Aorta (tissue), 5 donors: ENCODE data around the gene TMEM116. TPM values are rescaled to one million over a fixed set of nuclear protein-coding genes. Genes with fewer than 3 reads are reported as not detected.
"Not testable (repeated sequence)": the region's sequence is repeated elsewhere in the genome, so short reads cannot be mapped to it uniquely, and the experiment has no call there.

Experiments used
- ATAC-seq: fragments of 200-7000 bp; cut with Tn5 transposase; one replicate; pipeline ENCODE4 v1.9.1; 2022; ENCODE audit warnings: moderate library complexity; ENCODE audit not compliant: low FRiP score
- DNase-seq, 2 donors: peaks; one replicate each; pipeline ENCODE4 v3.0.0-alpha.2; 2020
- H3K27ac ChIP-seq, 2 donors: one replicate each; pipeline ENCODE4 v1.5.1; 2013; ENCODE audit warnings: low read length in 2 of 2, mild to moderate bottlenecking in 2 of 2, moderate library complexity in 2 of 2, control low read depth in 1 of 2, inconsistent platforms in 1 of 2, low read depth in 1 of 2
- H3K27me3 ChIP-seq, 2 donors: one replicate each; pipeline ENCODE4 v1.6.1; 2013; ENCODE audit warnings: control low read depth in 1 of 2, low read length in 1 of 2, mild to moderate bottlenecking in 1 of 2, moderate library complexity in 1 of 2; ENCODE audit not compliant: insufficient read depth in 2 of 2, control insufficient read depth in 1 of 2
- H3K36me3 ChIP-seq, 2 donors: one replicate each; pipeline ENCODE4 v1.6.1; 2013; ENCODE audit warnings: control low read depth in 1 of 2, low read length in 1 of 2, mild to moderate bottlenecking in 1 of 2; ENCODE audit not compliant: insufficient read depth in 2 of 2, control insufficient read depth in 1 of 2
- H3K4me1 ChIP-seq, 2 donors: one replicate each; pipeline ENCODE4 v1.6.1; 2013; ENCODE audit warnings: low read length in 2 of 2, control low read depth in 1 of 2, mild to moderate bottlenecking in 1 of 2, moderate library complexity in 1 of 2; ENCODE audit not compliant: insufficient read depth in 2 of 2, control insufficient read depth in 1 of 2
- H3K4me3 ChIP-seq, 2 donors: one replicate each; pipeline ENCODE4 v1.5.1; 2013; ENCODE audit warnings: low read length in 2 of 2, control low read depth in 1 of 2, mild to moderate bottlenecking in 1 of 2
- H3K9me3 ChIP-seq: one replicate; pipeline ENCODE4 v1.6.1; 2013; ENCODE audit warnings: mild to moderate bottlenecking, low read length; ENCODE audit not compliant: control insufficient read depth
- WGBS, 2 donors: extraction: QIAGEN DNeasy Blood & Tissue Kit; methylation state at CpG; one replicate each; pipeline ENCODE4 v1.1.7; 2013; 5-methylcytosine and 5-hydroxymethylcytosine counted together
- intact Hi-C, 2 donors: fragments of 100-400 bp; cut with DNase I; formaldehyde crosslinking; loops; one replicate each; pipeline versions ENCODE4 v1.14.2 to v1.15.0; 2022
- polyA plus RNA-seq, 2 donors: library from polyadenylated mRNA; stranded (reverse); fragments of 200-250 nt; gene quantifications; one replicate each; pipeline ENCODE4 v1.2.3, GENCODE V29; 2013
- total RNA-seq, 2 donors: library from RNA; stranded (reverse); fragmentation: NEBNext Ultra II Directional; extraction: Animal tissue kit (Norgen Biotek cat#: 25700); gene quantifications; one replicate each; pipeline ENCODE4 v1.2.1, GENCODE V29; 2021
- donor health status: healthy with polysubstance abuse.
- donor health status: Bipolar disorder and iron deficiency.
- donor health status: DM: no; HTN: no; CAD: no.
- donor health status: DM: no; HTN: no; CAD: no.
- donor health status: DM: yes; HTN: yes; CAD: no.

Gene TMEM116
- total and polyA plus RNA-seq, 4 donors = 2.4 to 9.9 (median 9.2) TPM

DNA sequence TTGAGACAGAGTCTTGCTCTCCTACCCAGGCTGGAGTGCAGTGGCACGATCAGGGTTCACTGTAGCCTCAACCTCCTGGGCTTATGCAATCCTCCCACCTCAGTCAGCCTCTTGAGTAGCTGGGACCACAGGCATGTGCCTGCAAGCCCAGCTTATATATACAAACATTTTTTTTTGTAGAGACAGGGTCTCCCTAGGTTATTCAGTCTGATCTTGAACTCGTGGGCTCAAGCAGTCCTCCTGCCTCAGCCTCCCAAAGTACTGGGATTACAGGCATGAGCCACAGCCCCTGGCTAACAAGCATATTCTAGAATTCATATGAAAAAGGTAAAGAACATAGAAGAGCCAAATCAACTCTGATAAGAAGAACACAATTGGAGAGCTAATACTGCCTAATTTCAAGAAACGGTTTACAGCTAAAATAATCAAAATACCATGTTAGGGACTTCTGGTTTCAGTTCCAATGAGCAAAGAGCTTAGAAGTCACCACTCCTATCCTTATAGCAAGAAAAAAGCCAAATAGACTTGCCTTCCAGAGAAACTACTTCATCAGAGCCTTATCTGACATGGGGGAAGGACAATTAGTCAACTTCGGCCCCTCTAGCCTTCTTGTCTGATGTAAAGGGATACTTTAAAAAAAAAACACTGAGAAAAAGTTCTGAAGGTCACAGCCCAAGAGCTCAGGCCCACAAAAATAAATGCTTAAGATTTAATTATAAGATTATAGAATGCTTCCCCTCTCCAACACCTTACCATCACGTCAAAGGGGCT, 37.6 kb downstream of the TMEM116 start:
- no peaks in the 10 kb centered on the region for H3K9me3 ChIP-seq
- no peak overlapping the region for H3K27ac ChIP-seq
- H3K4me1 ChIP-seq = no peaks in the 10 kb centered on the region
- ATAC-seq (no peak), DNase-seq (no peak)
- H3K36me3 ChIP-seq = no peaks in the 10 kb centered on the region
- WGBS, 2 donors = 74 to 77% methylated on average over 5 of the region's 5 CpGs
- intact Hi-C loops = no loop called here
- no peaks in the 10 kb centered on the region for H3K27me3 ChIP-seq
- H3K4me3 ChIP-seq = no peak overlapping the region

DNA sequence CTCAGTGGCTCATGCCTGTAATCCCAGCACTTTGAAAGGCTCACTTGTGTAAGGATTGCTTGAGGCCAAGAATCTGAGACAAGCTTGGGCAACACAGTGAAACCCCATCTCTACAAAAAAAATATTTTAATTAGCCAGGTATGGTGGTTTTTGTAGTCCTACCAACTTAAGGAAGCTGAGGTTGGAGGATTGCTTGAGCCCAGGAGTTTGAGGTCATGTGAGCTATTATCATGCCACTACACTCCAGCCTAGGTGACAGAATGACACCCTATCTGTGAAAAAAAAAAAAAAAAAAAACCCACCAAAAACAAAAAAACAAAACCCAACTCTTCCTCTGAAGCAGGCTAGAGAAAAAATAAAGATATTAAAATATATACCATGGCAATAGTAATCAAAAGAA, 41.2 kb downstream of the TMEM116 start:
- intact Hi-C loops = no loop called here
- Histone ChIP-seq H3K27ac (no peak overlapping the region), H3K9me3 (no peaks in the 10 kb centered on the region), H3K27me3 (no peaks in the 10 kb centered on the region), H3K4me3 (no peak overlapping the region), H3K4me1 (no peaks in the 10 kb centered on the region), H3K36me3 (no peaks in the 10 kb centered on the region)
- no peak for DNase-seq
- no peak for ATAC-seq

DNA sequence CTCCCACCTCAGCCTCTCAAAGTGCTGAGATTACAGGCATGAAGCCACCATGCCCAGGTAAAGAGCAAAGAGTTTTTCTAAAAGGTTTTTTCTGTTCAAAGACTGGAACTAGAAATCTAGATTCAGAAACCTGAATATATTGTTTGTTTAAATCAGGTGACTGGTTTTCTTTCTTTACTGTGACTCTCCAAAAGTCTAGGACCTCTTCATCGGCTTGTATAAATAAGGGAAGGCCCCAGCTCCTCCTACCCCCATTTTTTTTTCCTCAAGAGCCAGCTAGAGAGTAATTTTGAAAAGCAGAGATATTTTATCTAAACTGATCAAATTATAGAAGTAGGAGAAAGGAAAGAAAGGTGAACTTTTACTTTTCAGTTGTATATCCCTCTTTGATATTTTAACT, 48.0 kb downstream of the TMEM116 start:
- no peak overlapping the region for H3K27ac ChIP-seq
- no peaks in the 10 kb centered on the region for H3K27me3 ChIP-seq
- DNase-seq (no peak), ATAC-seq (no peak)
- intact Hi-C loops = no loop called here
- no peak overlapping the region for H3K4me3 ChIP-seq
- no peaks in the 10 kb centered on the region for H3K4me1 ChIP-seq
- H3K9me3 ChIP-seq = no peaks in the 10 kb centered on the region
- no peaks in the 10 kb centered on the region for H3K36me3 ChIP-seq
- WGBS, 2 donors = 88 to 92% methylated on average over 1 of the region's 1 CpG

DNA sequence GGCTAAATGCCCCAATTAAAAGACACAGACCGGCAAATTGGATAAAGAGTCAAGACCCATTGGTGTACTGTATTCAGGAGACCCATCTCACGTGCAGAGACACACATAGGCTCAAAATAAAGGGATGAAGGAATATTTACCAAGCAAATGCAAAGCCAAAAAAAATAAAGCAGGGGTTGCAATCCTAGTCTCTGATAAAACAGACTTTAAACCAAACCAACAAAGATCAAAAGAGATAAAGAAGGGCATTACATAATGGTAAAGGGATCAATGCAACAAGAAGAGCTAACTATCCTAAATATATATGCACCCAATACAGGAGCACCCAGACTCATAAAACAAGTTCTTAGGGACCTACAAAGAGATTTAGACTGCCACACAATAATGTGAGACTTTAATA, 53.4 kb downstream of the TMEM116 start:
- H3K4me1 ChIP-seq, H3K36me3 ChIP-seq, H3K27ac ChIP-seq, H3K4me3 ChIP-seq, H3K27me3 ChIP-seq, intact Hi-C loops, DNase-seq, H3K9me3 ChIP-seq, ATAC-seq: not testable (repeated sequence)
- 85 to 94% methylated on average over 2 of the region's 2 CpGs for WGBS, 2 donors

DNA sequence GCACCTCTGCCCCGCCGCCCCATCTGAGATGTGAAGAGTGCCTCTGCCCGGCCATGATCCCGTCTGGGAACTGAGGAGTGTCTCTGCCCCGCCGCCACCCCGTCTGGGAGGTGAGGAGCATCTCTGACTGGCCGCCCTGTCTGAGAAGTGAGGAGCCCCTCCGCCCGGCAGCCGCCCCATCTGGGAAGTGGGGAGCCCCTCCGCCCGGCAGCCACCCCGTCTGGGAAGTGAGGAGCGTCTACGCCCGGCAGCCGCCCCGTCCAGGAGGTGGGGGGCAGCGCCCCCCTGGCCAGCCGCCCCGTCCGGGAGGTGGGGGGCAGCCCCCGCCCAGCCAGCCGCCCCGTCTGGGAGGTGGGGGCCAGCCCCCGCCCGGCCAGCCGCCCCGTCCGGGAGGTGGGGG, 55.7 kb downstream of the TMEM116 start:
- intact Hi-C loops, H3K9me3 ChIP-seq, ATAC-seq, H3K4me3 ChIP-seq, DNase-seq, H3K27me3 ChIP-seq, H3K36me3 ChIP-seq, H3K27ac ChIP-seq, H3K4me1 ChIP-seq: not testable (repeated sequence)
- 96 to 97% methylated on average over 18 to 31 of the region's 31 CpGs for WGBS, 2 donors

DNA sequence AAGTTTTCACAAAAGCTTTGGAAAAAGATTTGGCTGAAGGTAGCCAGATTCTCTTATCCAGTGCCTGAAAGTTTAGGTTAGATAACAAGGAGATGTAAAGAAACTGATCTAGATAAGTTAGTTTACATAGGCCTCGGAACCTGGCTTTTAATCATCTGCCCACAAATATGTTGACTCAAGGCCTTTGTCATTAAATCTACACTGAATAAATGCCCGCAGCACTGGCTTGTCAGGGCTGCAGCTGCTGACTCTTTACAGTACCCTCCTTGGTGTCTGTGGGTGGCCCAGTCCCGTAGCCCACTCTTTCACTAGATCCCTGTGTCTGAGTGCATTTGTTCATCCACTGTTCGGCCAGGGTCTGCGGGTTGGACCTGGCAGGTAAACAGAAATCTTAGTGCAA, 58.0 kb downstream of the TMEM116 start:
- intact Hi-C loops = no loop called here
- WGBS, 2 donors = 62 to 68% methylated on average over 5 of the region's 5 CpGs
- Histone ChIP-seq H3K4me1 (no peaks in the 10 kb centered on the region), H3K27ac (no peak overlapping the region), H3K27me3 (no peaks in the 10 kb centered on the region), H3K36me3 (no peaks in the 10 kb centered on the region), H3K4me3 (no peak overlapping the region), H3K9me3 (no peaks in the 10 kb centered on the region)
- ATAC-seq (no peak), DNase-seq (no peak)

DNA sequence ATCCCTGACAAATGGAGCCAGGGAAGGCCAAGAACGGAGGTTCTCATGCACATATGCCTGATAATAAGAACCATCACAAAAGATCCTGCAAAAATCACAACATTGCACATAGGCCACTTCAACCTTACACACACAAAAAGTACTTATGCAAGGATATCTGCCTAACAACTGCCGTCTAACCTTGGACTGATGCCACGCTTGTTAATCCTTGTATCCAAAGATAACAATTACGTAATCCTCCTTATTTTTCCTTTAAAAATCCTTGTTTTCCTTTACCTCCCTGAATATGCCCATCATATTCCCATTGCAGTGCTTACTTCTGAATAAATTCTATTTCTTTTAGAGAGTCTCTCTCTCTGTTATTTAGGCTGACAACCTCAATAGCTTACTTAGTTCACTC, 59.5 kb downstream of the TMEM116 start:
- 13 to 14% methylated on average over 4 of the region's 4 CpGs for WGBS, 2 donors
- ATAC-seq (no peak), DNase-seq (no peak)
- H3K4me1 ChIP-seq = no peaks in the 10 kb centered on the region
- H3K4me3 ChIP-seq = no peak overlapping the region
- H3K9me3 ChIP-seq = no peaks in the 10 kb centered on the region
- no peaks in the 10 kb centered on the region for H3K27me3 ChIP-seq
- H3K36me3 ChIP-seq = no peaks in the 10 kb centered on the region
- no peak overlapping the region for H3K27ac ChIP-seq
- intact Hi-C loops = no loop called here

DNA sequence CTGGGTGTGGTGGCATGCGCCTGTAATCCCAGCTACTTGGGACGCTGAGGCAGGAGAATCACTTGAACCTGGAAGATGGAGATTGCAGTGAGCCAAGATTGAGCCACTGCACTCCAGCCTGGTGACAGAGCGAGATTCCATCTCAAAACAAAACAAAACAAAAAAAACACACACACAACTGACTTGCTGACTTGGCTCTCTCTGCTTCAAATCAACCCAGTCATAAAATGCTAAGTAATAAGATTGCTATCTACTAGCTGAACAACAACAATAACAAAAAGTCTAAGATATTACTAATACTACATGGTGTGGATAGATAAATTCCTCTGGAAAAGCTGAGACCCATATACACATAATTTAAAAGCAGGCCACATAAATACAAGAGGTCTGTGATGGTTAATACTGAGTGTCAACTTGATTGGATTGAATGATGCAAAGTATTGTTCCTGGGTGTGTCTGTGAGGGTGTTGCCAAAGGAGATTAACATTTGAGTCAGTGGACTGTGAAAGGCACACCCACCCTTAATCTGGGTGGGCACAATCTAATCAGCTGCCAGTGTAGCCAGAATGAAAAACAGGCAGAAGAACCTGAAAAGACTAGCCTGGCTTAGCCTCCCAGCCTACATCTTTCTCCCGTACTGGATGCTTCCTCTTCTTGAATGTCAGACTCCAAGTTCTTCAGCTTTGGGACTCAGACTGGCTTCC, 60.7 kb downstream of the TMEM116 start:
- H3K4me3 ChIP-seq, DNase-seq, H3K36me3 ChIP-seq, H3K9me3 ChIP-seq, ATAC-seq, H3K27ac ChIP-seq, H3K27me3 ChIP-seq, intact Hi-C loops, H3K4me1 ChIP-seq: not testable (repeated sequence)
- WGBS, 2 donors = 94 to 96% methylated on average over 4 of the region's 4 CpGs
